SK-N-SH (cell line): Measurements from ENCODE around the gene LTB4R. TPM values are rescaled to one million over a fixed set of nuclear protein-coding genes. Genes with fewer than 3 reads are reported as not detected.

Experiments used
- CTCF ChIA-PET: fragments of 300-600, 350-600 bp; formaldehyde crosslinking; extraction: SDS; loops from one replicate; lab custom pipeline; 2021; lab: Yijun Ruan, JAX
- POLR2A ChIA-PET: fragments of 350-600 bp; sonication (Branson Sonifier 250); formaldehyde crosslinking; extraction: SDS; loops from one replicate; lab custom pipeline; 2020; ENCODE audit warnings: antibody characterized with exemption, inconsistent platforms; lab: Yijun Ruan, JAX
- DNase-seq: peaks from one replicate; pipeline ENCODE4 v3.0.0; 2012
- H2AFZ ChIP-seq: fragments of 200-600 bp; sonication (generic); 2 replicates; pipeline ENCODE4 v1.8.1; 2016; ENCODE audit warnings: antibody characterized with exemption, mild to moderate bottlenecking, low read depth
- H3F3A ChIP-seq: fragments of 200-600 bp; sonication (generic); replicated peaks from 2 replicates; pipeline ENCODE3; 2016; ENCODE audit warnings: antibody characterized with exemption, mild to moderate bottlenecking; ENCODE audit not compliant: insufficient read depth
- H3K27ac ChIP-seq, 2 experiments: fragments of 200-500 bp in 1 of 2; fragments of 200-600 bp in 1 of 2; sonication (Bioruptor generic) in 1 of 2; sonication (generic), shearing (Covaris generic) in 1 of 2; 2 replicates each; pipeline versions ENCODE4 v1.5.1 to v1.6.1; 2014 to 2016; ENCODE audit warnings: low read depth in 2 of 2, inconsistent platforms in 1 of 2, low read length in 1 of 2, mild to moderate bottlenecking in 1 of 2, mixed read lengths in 1 of 2
- H3K27me3 ChIP-seq: fragments of 200-600 bp; sonication (generic), shearing (Covaris generic); 2 replicates; pipeline ENCODE4 v1.6.1; 2016; ENCODE audit warnings: mixed run types; ENCODE audit not compliant: insufficient read depth
- H3K36me3 ChIP-seq, 2 experiments: fragments of 200-500 bp in 1 of 2; fragments of 200-600 bp in 1 of 2; sonication (Bioruptor generic) in 1 of 2; sonication (generic) in 1 of 2; replicated peaks in 1 of 2; 2 replicates each; pipeline versions ENCODE3 to v1.5.1; 2014 to 2016; ENCODE audit warnings: low read length in 1 of 2, mild to moderate bottlenecking in 1 of 2; ENCODE audit not compliant: insufficient read depth in 2 of 2, control insufficient read depth in 1 of 2
- H3K4me1 ChIP-seq, 2 experiments: fragments of 200-500 bp in 1 of 2; fragments of 200-600 bp in 1 of 2; sonication (Bioruptor generic) in 1 of 2; sonication (generic), shearing (Covaris generic) in 1 of 2; 2 replicates each; pipeline versions ENCODE4 v1.5.1 to v1.6.1; 2014 to 2016; ENCODE audit warnings: low read depth in 1 of 2, low read length in 1 of 2, mixed run types in 1 of 2; ENCODE audit not compliant: insufficient read depth in 2 of 2, control insufficient read depth in 1 of 2
- H3K4me2 ChIP-seq: fragments of 200-600 bp; sonication (generic), shearing (Covaris generic); 2 replicates; pipeline ENCODE4 v1.6.1; 2017; ENCODE audit warnings: mixed run types
- H3K4me3 ChIP-seq, 2 experiments: fragments of 200-500 bp in 1 of 2; fragments of 200-600 bp in 1 of 2; sonication (Bioruptor generic) in 1 of 2; sonication (generic), shearing (Covaris generic) in 1 of 2; 2 replicates each; pipeline versions ENCODE4 v1.5.1 to v1.8.1; 2014 to 2016; ENCODE audit warnings: low read depth in 2 of 2, inconsistent platforms in 1 of 2, low read length in 1 of 2, mild to moderate bottlenecking in 1 of 2, mixed read lengths in 1 of 2, moderate library complexity in 1 of 2
- H3K79me2 ChIP-seq: fragments of 200-600 bp; sonication (generic); 2 replicates; pipeline ENCODE4 v1.8.1; 2017; ENCODE audit warnings: mild to moderate bottlenecking; ENCODE audit not compliant: insufficient read depth
- H3K9ac ChIP-seq: fragments of 200-600 bp; sonication (generic); 2 replicates; pipeline ENCODE4 v1.6.1; 2017; ENCODE audit warnings: mixed run types
- H3K9me2 ChIP-seq: fragments of 200-600 bp; sonication (generic); 2 replicates; pipeline ENCODE4 v1.6.1; 2017; ENCODE audit warnings: mixed run types
- H3K9me3 ChIP-seq: fragments of 200-600 bp; sonication (generic); 2 replicates; pipeline ENCODE4 v1.6.1; 2017; ENCODE audit warnings: mixed run types, mild to moderate bottlenecking, moderate library complexity
- H4K20me1 ChIP-seq: fragments of 200-600 bp; sonication (generic); 2 replicates; pipeline ENCODE4 v1.6.1; 2017; ENCODE audit warnings: mild to moderate bottlenecking, mixed run types; ENCODE audit not compliant: insufficient read depth
- CHD2 ChIP-seq: fragments of 150-350 bp; IDR thresholded peaks from 2 replicates; pipeline ENCODE4 v1.6.1; 2018; ENCODE audit warnings: low read length; ENCODE audit not compliant: partially characterized antibody
- EZH2phosphoT487 ChIP-seq: fragments of 200-600 bp; sonication (generic); IDR thresholded peaks from 2 replicates; pipeline ENCODE4 v1.6.1; 2017; ENCODE audit warnings: low read depth, mixed run types, mild to moderate bottlenecking, antibody characterized with exemption, moderate library complexity, borderline replicate concordance
- FOSL2 ChIP-seq: IDR thresholded peaks from 2 replicates; pipeline ENCODE4 v1.4.0; 2012; ENCODE audit warnings: low read depth, mild to moderate bottlenecking, moderate library complexity, borderline replicate concordance
- GABPA ChIP-seq: IDR thresholded peaks from 2 replicates; pipeline ENCODE4 v1.4.0; 2012; ENCODE audit warnings: low read depth, mild to moderate bottlenecking
- GATA2 ChIP-seq: sonication (generic); formaldehyde crosslinking; IDR thresholded peaks from 2 replicates; pipeline ENCODE4 v1.5.0; 2020; ENCODE audit warnings: mild to moderate bottlenecking, missing genetic modification reagents
- MEF2A ChIP-seq: IDR thresholded peaks from 2 replicates; pipeline ENCODE4 v1.4.0; 2012; ENCODE audit warnings: low read depth, borderline replicate concordance
- MXI1 ChIP-seq: IDR thresholded peaks from 2 replicates; pipeline ENCODE4 v1.6.1; 2012; ENCODE audit warnings: mild to moderate bottlenecking, low read depth, low read length, improper control_type of control experiment
- POLR2AphosphoS5 ChIP-seq: IDR thresholded peaks from 2 replicates; pipeline ENCODE4 v1.6.1; 2012; ENCODE audit warnings: low read depth, low read length
- REST ChIP-seq: IDR thresholded peaks from 2 replicates; pipeline ENCODE4 v1.6.1; 2012; ENCODE audit warnings: mild to moderate bottlenecking, low read depth, low read length, moderate library complexity
- RFX5 ChIP-seq: IDR thresholded peaks from 2 replicates; pipeline ENCODE4 v1.6.1; 2012; ENCODE audit warnings: mild to moderate bottlenecking, improper control_type of control experiment, low read length
- RXRA ChIP-seq: IDR thresholded peaks from 2 replicates; pipeline ENCODE4 v1.4.0; 2012; ENCODE audit warnings: low read depth, mild to moderate bottlenecking, borderline replicate concordance
- TAF1 ChIP-seq: IDR thresholded peaks from 2 replicates; pipeline ENCODE4 v1.6.1; 2012; ENCODE audit warnings: low read depth, mild to moderate bottlenecking, low read length, moderate library complexity, borderline replicate concordance
- TCF12 ChIP-seq: IDR thresholded peaks from 2 replicates; pipeline ENCODE4 v1.4.0; 2012
- YY1 ChIP-seq: IDR thresholded peaks from 2 replicates; pipeline ENCODE4 v1.4.0; 2012; ENCODE audit warnings: low read depth, mild to moderate bottlenecking
- WGBS: methylation state at CpG from one replicate; pipeline ENCODE4 v1.1.6; 2017; ENCODE audit warnings: low lambda C conversion rate; 5-methylcytosine and 5-hydroxymethylcytosine counted together
- polyA plus RNA-seq, 3 experiments: library from polyadenylated mRNA; depleted of rRNA; stranded (reverse); fragments of >200 nt; gene quantifications; 2 replicates each; pipeline ENCODE4 v1.2.3, GENCODE V29; 2012
- TF ChIP-seq, protein P1 (sequence below): IDR thresholded peaks from 2 replicates; pipeline ENCODE4 v1.4.0; 2012; ENCODE audit warnings: low read depth, borderline replicate concordance

Gene LTB4R
- polyA plus RNA-seq, 1 of the 3 experiments (the other 2 are of a cell fraction) = 11.9 TPM

- Histone ChIP-seq H3K27ac (no peak overlapping the region), H3F3A (peaks cover 2% of the 10 kb centered on the region), H3K4me2 (no peak overlapping the region), H4K20me1 (no peaks in the 10 kb centered on the region), H3K27me3 (peaks cover 12% of the 10 kb centered on the region; the same call in 1 of the 2 replicates), H3K9ac (no peak overlapping the region), H3K4me1 (0 out of 4 replicates have a peak, but pooled peaks cover 0 to 2% of the 10 kb centered on the region in 2 experiments), H3K9me3 (no peaks in the 10 kb centered on the region), H2AFZ (no peak overlapping the region), H3K36me3 (no peaks in the 10 kb centered on the region), H3K79me2 (no peaks in the 10 kb centered on the region), H3K9me2 (no peaks in the 10 kb centered on the region), H3K4me3 (no peak overlapping the region)
- POLR2A ChIA-PET = no interaction called here
- 44% methylated on average over 6 of the region's 10 CpGs for WGBS
- CTCF ChIA-PET = interaction anchor here (1.1 to 14.6 kb wide), 6 partner anchors 10 to 114 kb away, joined by 3 to 115 read pairs (median 28); partner anchors contain the start of genes ADCY4, CIDEB, KHNYN and LTB4R
- TF ChIP-seq TCF12 (no peak), POLR2AphosphoS5 (no peak), GABPA (no peak), CHD2 (no peak), RXRA (no peak), REST (no peak), EZH2phosphoT487 (no peak), MEF2A (no peak), RFX5 (no peak), YY1 (no peak), TAF1 (no peak), FOSL2 (no peak), GATA2 (CRISPR knock-in tag) (no peak), MXI1 (no peak)
- TF ChIP-seq, protein P1, sequence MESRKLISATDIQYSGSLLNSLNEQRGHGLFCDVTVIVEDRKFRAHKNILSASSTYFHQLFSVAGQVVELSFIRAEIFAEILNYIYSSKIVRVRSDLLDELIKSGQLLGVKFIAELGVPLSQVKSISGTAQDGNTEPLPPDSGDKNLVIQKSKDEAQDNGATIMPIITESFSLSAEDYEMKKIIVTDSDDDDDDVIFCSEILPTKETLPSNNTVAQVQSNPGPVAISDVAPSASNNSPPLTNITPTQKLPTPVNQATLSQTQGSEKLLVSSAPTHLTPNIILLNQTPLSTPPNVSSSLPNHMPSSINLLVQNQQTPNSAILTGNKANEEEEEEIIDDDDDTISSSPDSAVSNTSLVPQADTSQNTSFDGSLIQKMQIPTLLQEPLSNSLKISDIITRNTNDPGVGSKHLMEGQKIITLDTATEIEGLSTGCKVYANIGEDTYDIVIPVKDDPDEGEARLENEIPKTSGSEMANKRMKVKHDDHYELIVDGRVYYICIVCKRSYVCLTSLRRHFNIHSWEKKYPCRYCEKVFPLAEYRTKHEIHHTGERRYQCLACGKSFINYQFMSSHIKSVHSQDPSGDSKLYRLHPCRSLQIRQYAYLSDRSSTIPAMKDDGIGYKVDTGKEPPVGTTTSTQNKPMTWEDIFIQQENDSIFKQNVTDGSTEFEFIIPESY = no peak
- DNase-seq = no peak
Observed at GRCh38 chr14:24322672-24323071, 11.4 kb downstream of the LTB4R start.
